A549 (cell line): ENCODE results near the gene NT5C3B.

ENCODE experiments used
- CHD4 ChIP-seq: fragments of 200-600 bp; sonication (generic); IDR thresholded peaks from 2 replicates; pipeline ENCODE4 v1.6.1; 2016; ENCODE audit warnings: antibody characterized with exemption, mild to moderate bottlenecking, borderline replicate concordance
- EP300 ChIP-seq, 2 experiments: fragments of >200 bp; sonication (Bioruptor Twin); formaldehyde crosslinking; IDR thresholded peaks; 2 replicates in 1 of 2; 3 replicates in 1 of 2; pipeline ENCODE4 v1.6.1; 2016 to 2017
- JUN ChIP-seq, 2 experiments: fragments of >200 bp; sonication (Bioruptor Twin); formaldehyde crosslinking; IDR thresholded peaks; 2 replicates in 1 of 2; 3 replicates in 1 of 2; pipeline ENCODE4 v1.6.1; 2016 to 2017
- POLR2A ChIP-seq: IDR thresholded peaks from 2 replicates; pipeline ENCODE4 v1.6.1; 2012; ENCODE audit warnings: mild to moderate bottlenecking, low read length
- RCOR1 ChIP-seq: fragments of 150-350 bp; IDR thresholded peaks from 2 replicates; pipeline ENCODE4 v1.6.1; 2014; ENCODE audit warnings: antibody characterized with exemption, low read length, low read depth
- TP53 ChIP-seq: fragments of 250-450 bp; sonication (Bioruptor Pico); IDR thresholded peaks from 2 replicates; pipeline ENCODE4 v1.5.0; 2021; ENCODE audit warnings: mild to moderate bottlenecking, moderate library complexity
- TF ChIP-seq, protein P1 (sequence below): fragments of 450-650 bp; IDR thresholded peaks from 2 replicates; pipeline ENCODE4 v1.6.1; 2014; ENCODE audit warnings: antibody characterized with exemption
- TF ChIP-seq, protein P2 (sequence below): fragments of >200 bp; sonication (Bioruptor Twin); formaldehyde crosslinking; IDR thresholded peaks from 3 replicates; pipeline ENCODE4 v1.5.1; 2016

DNA sequence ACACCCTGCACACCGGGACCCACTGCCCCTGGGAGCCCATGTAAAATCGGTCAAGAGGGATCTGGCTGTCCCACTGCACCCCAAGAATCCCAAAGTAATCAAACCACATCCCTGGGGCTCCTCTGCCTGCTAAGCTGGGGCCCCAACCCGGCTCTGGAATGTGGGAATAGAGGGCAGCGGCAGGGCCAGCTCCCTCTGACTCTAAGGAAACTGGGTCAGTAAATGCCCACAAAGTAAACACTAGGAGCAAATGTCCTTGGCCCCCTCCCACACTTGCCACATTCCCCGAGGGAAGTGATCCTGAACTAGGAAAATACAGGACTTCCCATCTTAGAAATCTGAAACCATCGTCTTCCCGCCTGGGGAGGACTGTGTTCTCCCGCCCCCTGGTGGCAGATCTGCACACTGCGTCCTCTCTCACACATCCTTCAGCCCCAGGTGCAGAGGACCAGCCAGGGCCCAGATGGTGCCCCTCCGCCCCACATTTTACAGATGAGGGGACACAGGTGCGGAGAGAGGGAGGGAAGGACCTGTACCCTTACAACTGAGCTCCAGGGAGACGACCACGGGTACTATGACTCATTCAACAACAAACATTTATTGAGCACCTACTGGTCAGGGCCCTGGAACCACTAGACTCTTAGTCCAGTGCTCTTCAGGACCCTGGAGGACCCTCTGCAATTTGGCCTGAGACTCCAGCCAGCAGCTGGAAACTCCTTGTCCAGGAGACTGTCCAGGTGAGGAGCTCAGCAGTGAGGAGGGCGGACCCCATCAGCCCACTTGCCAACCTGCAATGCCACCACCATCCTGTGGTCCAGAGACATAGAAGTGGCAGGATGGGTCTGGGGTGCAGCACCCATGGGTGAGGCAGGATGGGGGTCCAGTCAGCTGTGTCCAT, 34.4 kb downstream of the NT5C3B start:
- TF ChIP-seq, protein P1, sequence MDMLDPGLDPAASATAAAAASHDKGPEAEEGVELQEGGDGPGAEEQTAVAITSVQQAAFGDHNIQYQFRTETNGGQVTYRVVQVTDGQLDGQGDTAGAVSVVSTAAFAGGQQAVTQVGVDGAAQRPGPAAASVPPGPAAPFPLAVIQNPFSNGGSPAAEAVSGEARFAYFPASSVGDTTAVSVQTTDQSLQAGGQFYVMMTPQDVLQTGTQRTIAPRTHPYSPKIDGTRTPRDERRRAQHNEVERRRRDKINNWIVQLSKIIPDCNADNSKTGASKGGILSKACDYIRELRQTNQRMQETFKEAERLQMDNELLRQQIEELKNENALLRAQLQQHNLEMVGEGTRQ, result no peak
- TF ChIP-seq, protein P2, sequence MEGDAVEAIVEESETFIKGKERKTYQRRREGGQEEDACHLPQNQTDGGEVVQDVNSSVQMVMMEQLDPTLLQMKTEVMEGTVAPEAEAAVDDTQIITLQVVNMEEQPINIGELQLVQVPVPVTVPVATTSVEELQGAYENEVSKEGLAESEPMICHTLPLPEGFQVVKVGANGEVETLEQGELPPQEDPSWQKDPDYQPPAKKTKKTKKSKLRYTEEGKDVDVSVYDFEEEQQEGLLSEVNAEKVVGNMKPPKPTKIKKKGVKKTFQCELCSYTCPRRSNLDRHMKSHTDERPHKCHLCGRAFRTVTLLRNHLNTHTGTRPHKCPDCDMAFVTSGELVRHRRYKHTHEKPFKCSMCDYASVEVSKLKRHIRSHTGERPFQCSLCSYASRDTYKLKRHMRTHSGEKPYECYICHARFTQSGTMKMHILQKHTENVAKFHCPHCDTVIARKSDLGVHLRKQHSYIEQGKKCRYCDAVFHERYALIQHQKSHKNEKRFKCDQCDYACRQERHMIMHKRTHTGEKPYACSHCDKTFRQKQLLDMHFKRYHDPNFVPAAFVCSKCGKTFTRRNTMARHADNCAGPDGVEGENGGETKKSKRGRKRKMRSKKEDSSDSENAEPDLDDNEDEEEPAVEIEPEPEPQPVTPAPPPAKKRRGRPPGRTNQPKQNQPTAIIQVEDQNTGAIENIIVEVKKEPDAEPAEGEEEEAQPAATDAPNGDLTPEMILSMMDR, result peak; percentile 98
- TF ChIP-seq JUN (IDR thresholded peaks at IDR 0.05), result peak; percentile 54 to 57; a peak in 2 of 5 replicates
- no peak for TF ChIP-seq RCOR1
- no peak for TF ChIP-seq POLR2A
- TF ChIP-seq EP300 (IDR thresholded peaks at IDR 0.05), result peak in 1 of 2 experiments; percentile 23; a peak in 1 of 5 replicates
- no peak for TF ChIP-seq TP53 (CRISPR knock-in tag)
- no peak for TF ChIP-seq CHD4
